ENCODE measurements around the gene BID.

BID gene

GRCh38 chr22:17818180-17818579, 43.9 kb upstream of the BID start:
- no peak for TF ChIP-seq OSR1 (CRISPR knock-in tag; IDR thresholded peaks at IDR 0.05)
- TF ChIP-seq CSRNP3 (CRISPR knock-in tag; IDR thresholded peaks at IDR 0.05): no peak
- TF ChIP-seq CREB5 (CRISPR knock-in tag; IDR thresholded peaks at IDR 0.05; ENCODE audit: low read depth): no peak
- no peak for TF ChIP-seq ARNTL (CRISPR knock-in tag; IDR thresholded peaks at IDR 0.05; ENCODE audit: borderline replicate concordance, low read depth)
- no peak for TF ChIP-seq TCF4 (CRISPR knock-in tag; IDR thresholded peaks at IDR 0.05; ENCODE audit: borderline replicate concordance)
- no peak for TF ChIP-seq ZNF8 (CRISPR knock-in tag; IDR thresholded peaks at IDR 0.05)
- TF ChIP-seq ZFP3 (CRISPR knock-in tag; IDR thresholded peaks at IDR 0.05): no peak
- no peak for TF ChIP-seq BACH2 (CRISPR knock-in tag; IDR thresholded peaks at IDR 0.05; ENCODE audit: borderline replicate concordance)
- TF ChIP-seq POU6F1 (CRISPR knock-in tag; IDR thresholded peaks at IDR 0.05; ENCODE audit: borderline replicate concordance, low read depth): no peak
- TF ChIP-seq TOX (CRISPR knock-in tag; IDR thresholded peaks at IDR 0.05; ENCODE audit: borderline replicate concordance): no peak
- no peak for TF ChIP-seq CSDC2 (CRISPR knock-in tag; IDR thresholded peaks at IDR 0.05)
- no peak for TF ChIP-seq ZFP30 (CRISPR knock-in tag; IDR thresholded peaks at IDR 0.05)
- no peak for TF ChIP-seq PPARA (CRISPR knock-in tag; IDR thresholded peaks at IDR 0.05; ENCODE audit: borderline replicate concordance)
- no peak for TF ChIP-seq TSHZ2 (CRISPR knock-in tag; IDR thresholded peaks at IDR 0.05)
- no peak for TF ChIP-seq PATZ1 (CRISPR knock-in tag; IDR thresholded peaks at IDR 0.05; ENCODE audit: borderline replicate concordance)
- TF ChIP-seq GLIS3 (CRISPR knock-in tag; IDR thresholded peaks at IDR 0.05): no peak
- TF ChIP-seq ESRRG (CRISPR knock-in tag; IDR thresholded peaks at IDR 0.05): no peak
- TF ChIP-seq ISL1 (CRISPR knock-in tag; IDR thresholded peaks at IDR 0.05): no peak
- no peak for TF ChIP-seq RARB (CRISPR knock-in tag; IDR thresholded peaks at IDR 0.05)

GRCh38 chr22:17817511-17818065, 43.3 kb upstream of the BID start:
- no peak for ATAC-seq
- TF ChIP-seq OSR1 (CRISPR knock-in tag; IDR thresholded peaks at IDR 0.05): no peak
- TF ChIP-seq BACH2 (CRISPR knock-in tag; IDR thresholded peaks at IDR 0.05; ENCODE audit: borderline replicate concordance): no peak
- no peak for TF ChIP-seq ARNTL (CRISPR knock-in tag; IDR thresholded peaks at IDR 0.05; ENCODE audit: borderline replicate concordance, low read depth)
- no peak for TF ChIP-seq GLIS3 (CRISPR knock-in tag; IDR thresholded peaks at IDR 0.05)
- TF ChIP-seq ZNF8 (CRISPR knock-in tag; IDR thresholded peaks at IDR 0.05): no peak
- no peak for TF ChIP-seq POU6F1 (CRISPR knock-in tag; IDR thresholded peaks at IDR 0.05; ENCODE audit: borderline replicate concordance, low read depth)
- TF ChIP-seq RARB (CRISPR knock-in tag; IDR thresholded peaks at IDR 0.05): no peak
- TF ChIP-seq ZNF565 (CRISPR knock-in tag; conservative IDR thresholded peaks at IDR 0.05; ENCODE audit: low read depth): no peak
- no peak for TF ChIP-seq PPARA (CRISPR knock-in tag; IDR thresholded peaks at IDR 0.05; ENCODE audit: borderline replicate concordance)
- TF ChIP-seq SNAI2 (CRISPR knock-in tag; IDR thresholded peaks at IDR 0.05): no peak
- TF ChIP-seq ZNF70 (CRISPR knock-in tag; IDR thresholded peaks at IDR 0.05): no peak
- no peak for TF ChIP-seq CREB5 (CRISPR knock-in tag; IDR thresholded peaks at IDR 0.05; ENCODE audit: low read depth)
- no peak for TF ChIP-seq TOX (CRISPR knock-in tag; IDR thresholded peaks at IDR 0.05; ENCODE audit: borderline replicate concordance)
- TF ChIP-seq CSDC2 (CRISPR knock-in tag; IDR thresholded peaks at IDR 0.05): no peak
- TF ChIP-seq ESRRG (CRISPR knock-in tag; IDR thresholded peaks at IDR 0.05): no peak

More at GRCh38 chr22:17818180-17818579, 43.9 kb upstream of the BID start:
- ATAC-seq: no peak

Data from SK-N-SH treated with all-trans-retinoic acid at 6 μM for 48 hours (cell line).